HepG2 (cell line): Measurements from ENCODE around the gene GPS1. TPM values are rescaled to one million over a fixed set of nuclear protein-coding genes. Genes with fewer than 3 reads are reported as not detected.

Experiments
- BCL6 ChIP-seq: IDR thresholded peaks from 2 replicates; pipeline ENCODE4 v1.6.1; 2016; ENCODE audit warnings: missing genetic modification reagents, missing compliant biosample characterization
- FOXP4 ChIP-seq: sonication (generic); formaldehyde crosslinking; IDR thresholded peaks from 2 replicates; pipeline ENCODE4 v1.4.0; 2020; ENCODE audit warnings: missing genetic modification reagents
- NFE2L1 ChIP-seq: sonication (generic); formaldehyde crosslinking; IDR thresholded peaks from 2 replicates; pipeline ENCODE4 v1.4.0; 2020; ENCODE audit warnings: missing genetic modification reagents, mild to moderate bottlenecking, borderline replicate concordance
- NKX3-1 ChIP-seq: sonication (generic); formaldehyde crosslinking; IDR thresholded peaks from 2 replicates; pipeline ENCODE4 v1.5.0; 2020; ENCODE audit warnings: missing genetic modification reagents
- POGZ ChIP-seq: sonication (generic); formaldehyde crosslinking; IDR thresholded peaks from 2 replicates; pipeline ENCODE4 v1.4.0; 2020; ENCODE audit warnings: mild to moderate bottlenecking, missing genetic modification reagents
- TBL1XR1 ChIP-seq: fragments of 150-350 bp; IDR thresholded peaks from 2 replicates; pipeline ENCODE4 v1.6.1; 2014; ENCODE audit warnings: borderline replicate concordance, low read length; ENCODE audit not compliant: partially characterized antibody
- THAP8 ChIP-seq: sonication (generic); formaldehyde crosslinking; IDR thresholded peaks from 2 replicates; pipeline ENCODE4 v1.5.1; 2020; ENCODE audit warnings: missing genetic modification reagents, mild to moderate bottlenecking, borderline replicate concordance
- ZBTB2 ChIP-seq: sonication (generic); formaldehyde crosslinking; IDR thresholded peaks from 2 replicates; pipeline ENCODE4 v1.8.0; 2022; ENCODE audit warnings: low read depth, missing genetic modification reagents
- ZNF280D ChIP-seq: sonication (generic); formaldehyde crosslinking; IDR thresholded peaks from 2 replicates; pipeline ENCODE4 v1.5.1; 2020; ENCODE audit warnings: mild to moderate bottlenecking, missing genetic modification reagents
- ZNF609 ChIP-seq: sonication (generic); formaldehyde crosslinking; IDR thresholded peaks from 2 replicates; pipeline ENCODE4 v1.4.0; 2020; ENCODE audit warnings: mild to moderate bottlenecking, missing genetic modification reagents, borderline replicate concordance
- ZNF691 ChIP-seq: sonication (generic); formaldehyde crosslinking; IDR thresholded peaks from 2 replicates; pipeline ENCODE4 v1.4.0; 2020; ENCODE audit warnings: missing genetic modification reagents, low read depth, mild to moderate bottlenecking, borderline replicate concordance
- polyA plus RNA-seq, 8 experiments: library from polyadenylated mRNA; depleted of rRNA in 3 of 8; stranded (reverse) in 7 of 8; unstranded in 1 of 8; fragments of >200 nt; fragmentation: Illumina TruSeq in 4 of 8; extraction: Trizol in 4 of 8; gene quantifications; 2 replicates each; pipeline versions ENCODE4 v1.2.1 to v1.2.3, GENCODE V29; 2011 to 2016; ENCODE audit warnings: low read depth in 4 of 8, missing spikeins in 1 of 8, mixed read lengths in 1 of 8; ENCODE audit not compliant: insufficient read depth in 1 of 8
- total RNA-seq, 5 experiments: library from RNA; depleted of rRNA; stranded (reverse); fragments of >200 nt; fragmentation: Illumina TruSeq; extraction: Trizol; gene quantifications; 2 replicates each; pipeline ENCODE4 v1.2.3, GENCODE V29; 2016; ENCODE audit warnings: low read depth in 1 of 5

GPS1 gene
- total and polyA plus RNA-seq, 2 of the 13 experiments (the other 11 are each of a cell fraction or from before 2014, with no cell fraction given), result 124 to 128 TPM

- TF ChIP-seq FOXP4 (CRISPR knock-in tag) (peak; percentile 73), ZNF691 (CRISPR knock-in tag) (0 out of 2 replicates have a peak, but pooled peaks have one; percentile 52), ZNF609 (0 out of 2 replicates have a peak, but pooled peaks have one; percentile 20), THAP8 (CRISPR knock-in tag) (no peak), POGZ (peak; percentile 22; the same call in 1 of the 2 replicates), TBL1XR1 (no peak), NKX3-1 (CRISPR knock-in tag) (peak; percentile 44; the same call in 1 of the 2 replicates), BCL6 (CRISPR knock-in tag) (peak; percentile 35; the same call in 1 of the 2 replicates), ZBTB2 (CRISPR knock-in tag) (0 out of 2 replicates have a peak, but pooled peaks have one; percentile 38), ZNF280D (peak; percentile 83; the same call in 1 of the 2 replicates), NFE2L1 (0 out of 2 replicates have a peak, but pooled peaks have one; percentile 28)
These were observed 54.4 kb downstream of the GPS1 start (continued) for GRCh38 chr17:82105882-82106687.
